HL-60 (cell line): ENCODE data around the gene SEC11C.

Experiments used
- DNase-seq, 2 experiments: peaks; one replicate each; pipeline ENCODE4 v3.0.0-alpha.2; 2010 to 2020; ENCODE audit warnings: low read depth in 1 of 2, low spot score in 1 of 2
- H3K27ac ChIP-seq: fragments of 250-450 bp; sonication (Bioruptor Pico); replicated peaks from 2 replicates; pipeline ENCODE4 v1.5.1; 2020; ENCODE audit warnings: mild to moderate bottlenecking, moderate library complexity
- H3K27me3 ChIP-seq: fragments of 250-450 bp; sonication (Bioruptor Pico); 2 replicates; pipeline ENCODE4 v1.5.1; 2021; ENCODE audit warnings: mild to moderate bottlenecking, moderate library complexity; ENCODE audit not compliant: insufficient read depth, poor library complexity, severe bottlenecking
- H3K4me3 ChIP-seq: replicated peaks from 2 replicates; pipeline ENCODE4 v1.5.1; 2011; ENCODE audit warnings: mild to moderate bottlenecking, control low read depth, low read length; ENCODE audit not compliant: insufficient read depth
- GABPA ChIP-seq: IDR thresholded peaks from 2 replicates; pipeline ENCODE4 v1.6.1; 2012; ENCODE audit warnings: low read depth
- POLR2AphosphoS5 ChIP-seq: IDR thresholded peaks from 2 replicates; pipeline ENCODE4 v1.6.1; 2012; ENCODE audit warnings: low read depth
- REST ChIP-seq: IDR thresholded peaks from 2 replicates; pipeline ENCODE4 v1.6.1; 2012; ENCODE audit warnings: low read depth; ENCODE audit not compliant: insufficient replicate concordance
- SPI1 ChIP-seq: IDR thresholded peaks from 2 replicates; pipeline ENCODE4 v1.6.1; 2012; ENCODE audit warnings: low read depth, mild to moderate bottlenecking, borderline replicate concordance
- TF ChIP-seq, protein P1 (sequence below): IDR thresholded peaks from one replicate; pipeline ENCODE4 v1.5.1; 2011; ENCODE audit warnings: low read length, control low read depth, inconsistent platforms; ENCODE audit not compliant: insufficient read depth

The SEC11C gene

GRCh38 chr18:59156316-59156715 lies 16.6 kb downstream of the SEC11C start:
- no peak overlapping the region for H3K27ac ChIP-seq
- DNase-seq = no peak
- no peak overlapping the region for H3K4me3 ChIP-seq
- no peaks in the 10 kb centered on the region for H3K27me3 ChIP-seq
- no peak for TF ChIP-seq GABPA
- no peak for TF ChIP-seq REST
- TF ChIP-seq SPI1 = no peak
- no peak for TF ChIP-seq POLR2AphosphoS5
- TF ChIP-seq, protein P1, sequence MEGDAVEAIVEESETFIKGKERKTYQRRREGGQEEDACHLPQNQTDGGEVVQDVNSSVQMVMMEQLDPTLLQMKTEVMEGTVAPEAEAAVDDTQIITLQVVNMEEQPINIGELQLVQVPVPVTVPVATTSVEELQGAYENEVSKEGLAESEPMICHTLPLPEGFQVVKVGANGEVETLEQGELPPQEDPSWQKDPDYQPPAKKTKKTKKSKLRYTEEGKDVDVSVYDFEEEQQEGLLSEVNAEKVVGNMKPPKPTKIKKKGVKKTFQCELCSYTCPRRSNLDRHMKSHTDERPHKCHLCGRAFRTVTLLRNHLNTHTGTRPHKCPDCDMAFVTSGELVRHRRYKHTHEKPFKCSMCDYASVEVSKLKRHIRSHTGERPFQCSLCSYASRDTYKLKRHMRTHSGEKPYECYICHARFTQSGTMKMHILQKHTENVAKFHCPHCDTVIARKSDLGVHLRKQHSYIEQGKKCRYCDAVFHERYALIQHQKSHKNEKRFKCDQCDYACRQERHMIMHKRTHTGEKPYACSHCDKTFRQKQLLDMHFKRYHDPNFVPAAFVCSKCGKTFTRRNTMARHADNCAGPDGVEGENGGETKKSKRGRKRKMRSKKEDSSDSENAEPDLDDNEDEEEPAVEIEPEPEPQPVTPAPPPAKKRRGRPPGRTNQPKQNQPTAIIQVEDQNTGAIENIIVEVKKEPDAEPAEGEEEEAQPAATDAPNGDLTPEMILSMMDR = no peak

GRCh38 chr18:59159265-59159664 lies 19.6 kb downstream of the SEC11C start:
- no peak for DNase-seq

GRCh38 chr18:59159986-59160385 lies 20.3 kb downstream of the SEC11C start:
- Histone ChIP-seq H3K27me3 (no peaks in the 10 kb centered on the region), H3K27ac (no peak overlapping the region), H3K4me3 (no peak overlapping the region)
- DNase-seq = no peak
- TF ChIP-seq, protein P1 = no peak
- TF ChIP-seq GABPA (no peak), POLR2AphosphoS5 (no peak), REST (no peak), SPI1 (no peak)

More at GRCh38 chr18:59159265-59159664, 19.6 kb downstream of the SEC11C start:
- Histone ChIP-seq H3K27ac (no peak overlapping the region), H3K27me3 (no peaks in the 10 kb centered on the region), H3K4me3 (no peak overlapping the region)
- TF ChIP-seq REST (no peak), POLR2AphosphoS5 (no peak), GABPA (no peak), SPI1 (no peak)
- TF ChIP-seq, protein P1 = no peak
